ENCODE measurements around the gene MT1X. TPM values are rescaled to one million over a fixed set of nuclear protein-coding genes. Genes with fewer than 3 reads are reported as not detected.

MT1X gene
- total RNA-seq, 1 experiment from 2014 or later, result 200 TPM

DNA sequence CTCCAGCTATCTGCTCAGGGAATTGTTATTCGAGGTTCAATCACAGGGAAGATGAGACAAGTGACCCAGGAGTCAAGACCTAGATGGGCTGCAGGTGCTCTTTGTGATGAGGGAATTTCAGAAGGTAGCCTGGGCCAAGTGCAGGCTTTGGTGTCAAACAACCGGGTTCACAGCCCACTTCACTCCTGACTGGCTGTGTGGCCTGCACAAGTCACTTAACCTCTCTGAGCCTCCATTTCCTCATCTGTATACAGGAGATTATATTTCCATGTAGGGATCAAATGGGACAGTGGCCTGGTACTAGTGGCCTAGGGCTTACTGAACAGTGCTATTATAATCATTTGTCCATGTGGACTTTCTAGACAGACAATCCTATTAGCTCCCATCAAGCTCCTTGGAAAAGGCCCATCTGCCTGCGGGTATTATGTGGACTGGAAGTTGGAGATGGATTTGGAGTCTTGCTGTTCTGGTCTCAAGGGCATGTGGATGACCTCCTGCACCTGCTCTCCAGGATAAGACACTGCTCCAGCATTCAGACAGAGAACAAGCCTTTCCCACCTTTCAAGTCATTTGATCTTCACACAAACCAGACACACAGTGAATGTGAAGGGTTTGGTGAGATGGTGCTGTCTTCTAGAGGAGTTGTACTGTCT, 3.1 kb upstream of the MT1X start:
- no peak for DNase-seq (ENCODE audit: low read depth)

DNA sequence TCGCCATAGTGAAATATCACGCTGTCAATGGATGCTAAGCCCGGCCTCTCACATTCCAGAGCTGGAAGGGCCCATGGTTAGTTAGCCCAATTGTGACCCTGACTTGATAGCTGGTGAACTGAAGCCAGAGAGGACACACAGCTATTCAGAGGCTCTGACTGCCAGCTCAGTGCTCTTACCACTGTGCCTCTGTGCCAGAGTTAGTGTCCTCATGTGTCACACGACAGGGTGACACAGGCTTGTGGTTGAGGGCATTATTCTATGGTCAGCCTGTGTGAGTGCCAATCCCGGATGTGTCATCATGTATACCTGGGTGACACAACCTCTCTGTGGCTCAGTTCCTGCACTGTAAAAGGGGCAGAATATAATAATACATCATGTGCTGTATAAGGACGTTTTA, 2.5 kb upstream of the MT1X start:
- DNase-seq (ENCODE audit: low read depth), result peak; percentile 67

DNA sequence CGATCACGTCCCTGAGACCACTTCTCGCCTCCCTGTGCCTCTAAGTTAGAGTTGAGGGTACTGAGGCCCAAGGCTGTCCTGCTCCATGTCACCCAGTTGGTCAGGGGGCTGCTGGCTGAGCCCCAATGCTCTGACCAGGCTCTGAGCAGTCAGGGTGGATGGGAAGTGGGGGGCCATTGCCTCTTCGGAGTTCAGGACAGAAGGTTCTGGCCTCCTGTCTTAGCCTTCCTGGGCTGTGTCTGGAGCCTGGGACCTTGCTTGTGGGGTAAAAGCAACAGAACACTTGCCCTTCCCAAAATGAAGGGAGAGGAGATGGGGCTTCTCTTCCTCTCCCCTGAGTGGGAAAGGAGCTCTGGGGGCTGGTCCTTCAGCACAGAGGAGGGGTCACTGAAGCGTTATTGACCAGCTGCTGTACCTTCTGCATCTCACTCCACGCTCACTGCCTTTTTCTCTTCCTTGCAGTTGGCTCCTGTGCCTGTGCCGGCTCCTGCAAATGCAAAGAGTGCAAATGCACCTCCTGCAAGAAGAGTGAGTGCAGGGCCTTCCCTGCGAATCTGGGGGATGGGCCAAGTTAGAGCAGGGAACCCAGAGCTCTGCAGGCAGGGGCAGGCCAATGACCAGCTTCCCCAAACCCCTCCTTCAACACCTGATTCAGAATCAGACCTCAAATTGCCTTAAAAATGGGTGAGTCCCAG, 580 bp downstream of the MT1X start:
- DNase-seq (ENCODE audit: low read depth), result peak; percentile 7

DNA sequence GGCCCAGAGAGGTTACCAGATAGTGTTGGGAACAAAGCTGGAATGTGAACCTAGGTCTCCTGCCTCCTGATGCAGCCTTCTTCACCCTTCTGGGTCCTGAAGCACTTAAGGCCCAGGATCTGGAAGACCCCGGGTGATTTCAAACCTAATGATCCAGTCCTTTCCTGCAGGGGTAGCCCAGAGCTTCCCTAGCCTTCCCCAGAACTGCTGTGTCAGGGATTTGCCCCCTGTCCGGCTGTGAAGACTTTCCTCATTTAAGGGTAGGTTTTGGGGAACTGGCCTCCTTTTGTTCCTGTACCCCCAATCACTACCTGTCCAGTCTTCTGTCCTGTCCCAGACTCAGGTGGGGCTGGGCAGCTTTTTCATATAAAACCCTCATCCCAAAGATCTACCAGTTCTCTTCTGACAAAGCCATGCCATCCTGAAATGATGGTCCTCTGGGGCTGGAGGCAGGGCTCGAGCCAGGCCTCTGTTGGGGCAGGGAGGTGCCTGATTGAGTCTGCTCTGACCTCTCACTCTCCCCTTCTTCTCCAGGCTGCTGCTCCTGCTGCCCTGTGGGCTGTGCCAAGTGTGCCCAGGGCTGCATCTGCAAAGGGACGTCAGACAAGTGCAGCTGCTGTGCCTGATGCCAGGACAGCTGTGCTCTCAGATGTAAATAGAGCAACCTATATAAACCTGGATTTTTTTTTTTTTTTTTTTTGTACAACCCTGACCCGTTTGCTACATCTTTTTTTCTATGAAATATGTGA, 1.3 kb downstream of the MT1X start:
- no peak for DNase-seq (ENCODE audit: low read depth)

DNA sequence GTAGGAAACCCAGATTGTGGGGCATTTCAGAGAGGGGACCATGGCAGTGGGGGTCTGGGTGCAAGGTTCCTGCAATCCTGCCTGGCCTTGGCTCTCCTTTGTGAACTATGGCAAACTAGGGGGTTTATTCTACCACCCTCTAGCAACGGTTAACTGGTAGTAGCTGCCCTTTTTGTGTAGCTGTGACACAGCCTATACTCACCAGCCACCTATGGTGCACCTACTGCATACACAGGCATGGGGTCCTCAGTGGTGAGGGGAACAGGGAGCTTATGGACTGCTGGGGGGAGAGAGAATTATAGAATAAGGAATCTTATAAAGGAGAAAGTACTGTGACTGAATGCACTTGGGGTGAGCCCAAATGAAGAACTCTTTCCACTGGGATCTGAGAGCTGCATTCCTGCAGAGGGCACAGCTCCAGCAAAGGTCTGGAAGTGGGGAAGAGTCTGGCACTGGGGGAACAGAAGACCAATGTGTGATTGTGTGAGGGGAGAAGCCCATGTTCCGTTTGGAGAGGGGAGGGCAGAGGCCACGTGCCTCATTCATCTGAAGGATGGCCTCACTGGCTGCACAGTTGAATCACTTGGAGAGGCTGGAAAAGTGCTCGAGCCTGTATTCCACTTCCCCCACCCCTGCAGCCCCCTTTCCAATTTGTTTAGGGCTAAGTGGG, 2.1 kb downstream of the MT1X start:
- DNase-seq (ENCODE audit: low read depth), result no peak

DNA sequence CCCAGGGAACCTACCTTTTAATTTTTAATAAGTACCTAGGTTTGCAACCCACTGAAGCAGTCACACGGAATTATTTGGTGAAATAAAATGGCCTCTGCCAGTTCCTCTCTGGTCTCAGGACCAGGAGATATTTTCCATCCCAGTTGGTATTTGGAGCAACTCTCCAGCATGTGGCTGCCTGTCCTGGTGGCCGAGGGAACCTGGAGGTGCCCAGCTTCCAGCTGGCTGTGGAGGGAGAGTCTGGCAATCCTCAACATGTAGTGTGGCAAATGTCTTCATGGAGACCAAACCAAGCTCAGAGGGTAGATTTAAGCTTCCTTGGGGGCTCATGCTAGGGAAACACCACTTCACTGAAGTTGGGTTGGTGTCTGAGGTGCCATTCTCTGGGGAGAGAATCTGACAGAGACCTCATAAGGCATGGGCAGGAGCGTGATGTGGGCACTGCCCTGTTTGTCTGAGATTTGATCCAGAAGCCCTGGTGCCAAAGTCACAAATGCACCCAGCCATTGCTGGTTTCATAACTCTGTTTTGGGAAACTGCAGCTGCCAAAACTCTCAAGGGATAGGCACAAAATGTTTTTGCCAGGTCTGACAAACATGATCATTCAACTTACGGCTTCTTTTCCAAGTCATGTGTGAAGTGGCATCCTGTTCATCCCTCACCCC, 2.8 kb downstream of the MT1X start:
- no peak for DNase-seq (ENCODE audit: low read depth)

DNA sequence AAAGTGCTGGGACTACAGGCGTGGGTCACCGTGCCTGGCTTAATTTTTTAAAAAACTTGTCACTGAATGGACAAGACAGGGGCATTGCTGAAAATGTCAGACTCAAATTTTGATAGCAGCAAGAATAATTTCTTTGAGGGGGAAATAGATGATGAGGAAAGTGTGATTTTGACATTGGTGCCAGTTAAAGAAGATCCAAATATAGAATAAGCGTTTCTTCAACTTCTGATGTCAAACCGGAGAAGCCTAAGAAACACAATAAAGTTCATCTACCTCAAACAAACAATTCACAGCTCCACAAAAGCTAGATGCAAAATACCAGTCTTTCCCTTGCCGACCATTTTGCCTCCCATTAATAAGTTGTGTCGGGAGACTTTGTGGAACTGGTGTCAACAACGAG, 4.5 kb downstream of the MT1X start:
- no peak for DNase-seq (ENCODE audit: low read depth)

DNA sequence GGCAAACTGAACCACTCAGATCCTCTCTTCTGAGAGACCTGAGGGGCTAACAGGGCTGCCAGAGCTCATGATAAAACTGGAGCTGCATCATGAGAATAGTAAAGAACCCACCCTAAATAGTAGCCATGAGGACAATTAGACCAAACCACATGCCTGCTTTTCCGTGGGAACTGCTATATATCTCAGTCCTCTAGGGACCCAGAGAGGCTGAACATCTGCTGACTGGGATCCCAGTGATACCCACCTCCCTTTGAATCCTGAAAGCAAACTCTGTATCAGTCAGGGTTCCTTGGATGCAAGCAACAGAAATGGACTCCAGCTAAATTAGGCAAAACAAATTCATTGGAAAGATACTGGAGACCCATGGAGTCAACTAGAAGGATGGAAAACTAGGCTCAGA, 6.5 kb downstream of the MT1X start:
- peak; percentile 15 for DNase-seq (ENCODE audit: low read depth)

DNA sequence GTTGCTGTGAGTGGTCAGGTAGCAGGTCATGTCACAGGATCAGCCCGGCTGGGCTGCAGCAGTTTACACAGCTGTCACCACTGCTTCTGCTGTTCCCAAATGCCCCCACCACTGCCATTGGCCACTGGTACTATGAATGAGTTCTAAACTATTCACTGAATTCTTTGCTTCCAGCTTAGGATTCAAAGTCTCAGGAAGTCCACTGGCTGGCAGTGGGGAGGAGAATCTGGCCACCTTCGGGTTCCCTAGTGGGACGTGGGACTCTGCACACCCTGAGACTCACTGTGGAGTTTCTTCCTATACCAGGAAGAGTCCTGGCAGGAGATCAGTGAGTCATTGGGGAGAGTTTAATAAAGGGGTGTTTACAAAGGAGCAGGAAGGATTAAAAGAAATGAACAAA, 6.9 kb downstream of the MT1X start:
- DNase-seq (ENCODE audit: low read depth), result peak; percentile 64

DNA sequence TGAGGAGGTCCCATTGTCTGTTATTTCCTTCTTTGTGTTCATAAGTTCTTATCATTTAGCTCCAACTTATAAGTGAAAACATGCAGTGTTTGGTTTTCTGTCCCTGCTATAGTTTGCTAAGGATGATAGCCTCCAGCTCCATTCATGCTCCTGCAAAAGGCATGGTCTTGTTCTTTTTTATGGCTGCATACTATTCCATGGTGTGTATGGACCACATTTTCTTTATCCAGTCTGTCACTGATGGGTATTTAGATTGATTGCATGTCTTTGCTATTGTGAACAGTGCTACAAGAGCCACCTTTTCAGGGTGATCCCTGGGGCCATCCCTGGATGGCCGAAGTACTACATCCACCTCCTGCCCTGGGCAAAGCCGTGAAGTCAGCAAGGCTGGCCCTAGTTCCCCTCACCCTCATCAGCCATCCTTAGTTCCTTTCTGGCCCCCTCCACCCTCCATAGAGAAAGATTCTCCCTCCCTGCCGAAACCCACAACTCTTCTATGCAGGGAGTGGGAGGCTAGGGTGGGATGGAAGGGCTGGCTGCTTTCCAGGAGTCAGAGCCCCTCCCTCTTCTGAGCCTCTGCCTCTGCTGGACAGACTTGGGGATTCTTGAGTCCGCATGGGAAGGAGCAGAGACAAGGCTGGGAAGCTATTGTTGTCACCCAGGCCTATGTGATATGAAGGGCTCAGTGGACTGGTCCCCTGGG, 8.3 kb downstream of the MT1X start:
- DNase-seq (ENCODE audit: low read depth), result no peak

DNA sequence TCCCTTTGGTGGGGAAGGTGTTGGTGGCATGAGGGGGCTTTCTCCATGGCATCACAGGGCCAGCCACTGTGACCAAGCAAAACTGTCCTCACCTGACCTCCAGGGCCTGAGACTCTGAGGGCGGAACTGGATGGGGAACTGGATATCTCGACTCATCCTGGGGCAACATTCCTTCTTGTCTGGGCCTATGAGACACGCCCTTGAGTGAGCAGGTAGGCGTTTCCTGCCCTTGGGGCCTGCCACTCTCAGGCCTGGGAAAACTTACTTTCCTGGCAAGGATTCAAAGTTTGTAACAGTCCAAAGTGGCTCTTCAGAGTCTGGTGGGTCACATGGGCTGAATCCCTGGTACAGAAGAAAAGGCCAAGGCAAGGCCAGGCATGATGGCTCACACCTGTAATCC, 9.6 kb downstream of the MT1X start:
- peak; percentile 96 for DNase-seq (ENCODE audit: low read depth)

DNA sequence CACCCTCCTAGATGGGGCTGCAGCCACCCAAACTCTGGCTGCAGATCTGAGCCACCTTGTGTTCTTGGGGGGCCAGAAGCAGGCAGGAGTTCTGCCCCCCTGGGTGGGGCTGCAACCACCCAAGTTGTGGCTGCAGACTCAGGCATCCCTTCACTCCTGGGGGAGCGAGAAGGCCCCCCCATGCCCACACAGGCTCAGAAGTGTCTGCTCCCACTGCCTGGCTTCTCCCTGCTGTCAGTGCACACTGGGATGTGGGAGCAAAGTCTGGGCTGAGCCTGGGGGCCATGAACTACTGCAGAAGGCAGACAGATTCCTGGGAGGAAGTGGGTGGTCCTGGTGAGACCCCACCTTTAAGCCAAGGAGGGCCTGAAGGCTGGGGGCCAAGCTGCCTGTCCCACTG, 13.0 kb downstream of the MT1X start:
- no peak for DNase-seq (ENCODE audit: low read depth)

DNA sequence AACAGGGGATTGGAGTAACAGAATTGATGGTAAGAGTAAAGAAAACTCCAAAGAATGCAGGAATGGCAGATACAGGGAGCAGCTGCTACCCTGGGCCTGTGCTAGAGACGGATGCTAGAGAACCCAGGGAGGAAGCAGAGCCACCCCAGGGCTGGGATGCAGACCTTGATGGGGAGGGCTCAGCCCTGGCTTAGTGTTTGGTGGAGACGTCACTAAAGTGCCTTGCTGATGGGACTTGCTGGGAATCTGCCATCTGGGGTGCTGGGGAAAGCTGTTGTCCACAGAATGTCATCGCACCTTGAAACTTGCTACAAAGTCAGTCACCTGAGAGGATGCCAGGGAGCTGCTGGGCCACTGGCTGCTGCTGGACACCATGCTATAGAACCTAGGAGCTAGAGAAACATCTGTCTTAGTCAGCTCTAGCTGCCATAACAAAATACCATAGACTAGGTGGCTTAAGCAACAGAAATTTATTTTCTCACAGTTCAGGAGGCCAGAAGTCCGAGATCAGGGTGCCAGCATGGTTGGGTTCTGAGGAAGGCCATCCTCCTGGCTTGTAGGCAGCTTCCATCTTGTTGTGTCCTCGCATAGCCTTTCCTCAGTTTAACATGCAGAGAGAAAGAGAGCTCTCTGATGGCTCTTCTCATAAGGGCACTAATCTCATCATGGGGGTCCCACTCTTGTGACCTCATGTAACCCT, 15.3 kb downstream of the MT1X start:
- DNase-seq (ENCODE audit: low read depth), result no peak

DNA sequence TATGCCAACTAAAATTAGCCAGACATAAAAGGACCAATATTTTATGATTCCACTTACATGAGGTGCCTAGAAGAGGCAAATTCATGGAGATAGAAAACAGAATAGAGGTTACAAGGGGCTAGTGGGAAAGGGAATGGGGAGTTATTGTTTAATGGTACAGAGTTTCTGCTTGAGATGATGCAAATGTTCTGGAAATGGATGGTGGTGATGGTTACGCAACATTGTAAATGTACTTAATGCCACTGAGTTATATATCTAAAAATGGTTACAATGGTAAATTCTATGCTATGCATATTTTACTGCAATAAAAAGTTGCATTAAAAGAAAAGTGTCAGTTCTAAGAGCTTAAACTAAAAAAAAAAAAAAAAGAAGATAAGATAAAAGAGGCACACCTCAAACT, 17.9 kb downstream of the MT1X start:
- no peak for DNase-seq (ENCODE audit: low read depth)

DNA sequence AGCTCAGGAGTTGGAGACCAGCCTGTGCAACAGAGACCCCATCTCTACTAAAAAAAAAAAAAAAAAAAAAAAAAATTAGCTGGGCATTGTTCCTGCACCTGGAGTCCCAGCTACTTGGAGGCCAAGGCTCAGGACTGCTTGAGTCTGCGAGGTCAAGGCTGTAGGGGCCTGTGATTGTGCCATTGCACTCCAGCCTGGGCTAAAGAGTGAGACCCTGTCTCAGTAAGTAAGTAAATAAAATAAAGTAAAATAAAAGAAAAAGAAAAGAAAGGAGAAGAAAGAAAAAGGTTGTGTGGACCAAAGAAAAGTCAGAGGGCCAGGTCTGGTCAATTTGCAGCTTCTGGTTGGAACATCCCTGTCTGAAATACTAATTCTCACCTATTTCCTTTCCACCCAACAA, 18.4 kb downstream of the MT1X start:
- no peak for DNase-seq (ENCODE audit: low read depth)

DNA sequence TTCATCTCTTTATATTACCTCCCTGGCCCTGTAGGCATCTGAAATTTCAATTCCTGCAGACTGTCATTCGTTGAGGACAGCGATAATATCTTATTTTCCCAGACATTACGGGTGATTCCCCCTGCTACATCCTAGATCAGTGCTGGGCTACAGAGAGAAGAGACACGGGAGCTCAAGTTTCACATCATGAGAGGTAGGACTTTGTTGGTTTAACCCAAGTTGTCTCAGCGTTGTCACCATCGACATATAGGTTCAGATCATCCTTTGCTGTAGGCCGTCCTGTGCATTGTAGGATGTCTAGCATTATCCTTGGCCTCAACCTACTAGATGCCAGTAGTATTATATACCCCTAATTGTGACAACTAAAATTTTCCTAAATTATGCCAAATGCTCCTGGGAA, 19.3 kb downstream of the MT1X start:
- DNase-seq (ENCODE audit: low read depth), result no peak

DNA sequence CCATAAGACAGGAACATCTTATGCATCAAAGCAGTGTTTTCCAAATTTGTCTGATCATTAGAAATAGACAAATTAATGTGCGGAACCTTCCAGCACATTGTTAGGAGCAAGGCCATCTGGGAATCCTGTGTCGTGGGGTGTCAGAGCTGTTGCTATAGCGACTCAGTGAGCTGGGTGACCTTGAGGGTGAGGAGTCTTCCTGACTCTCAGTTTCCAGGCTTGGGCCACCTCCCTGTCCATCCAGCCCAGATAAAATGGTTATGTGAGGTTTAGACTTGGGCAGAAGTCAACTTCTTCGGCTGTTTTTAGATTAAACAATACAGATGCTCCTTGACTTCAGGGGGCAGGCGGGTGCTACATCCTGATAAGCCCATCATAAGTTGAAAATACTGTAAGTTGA, 20.6 kb downstream of the MT1X start:
- no peak for DNase-seq (ENCODE audit: low read depth)

DNA sequence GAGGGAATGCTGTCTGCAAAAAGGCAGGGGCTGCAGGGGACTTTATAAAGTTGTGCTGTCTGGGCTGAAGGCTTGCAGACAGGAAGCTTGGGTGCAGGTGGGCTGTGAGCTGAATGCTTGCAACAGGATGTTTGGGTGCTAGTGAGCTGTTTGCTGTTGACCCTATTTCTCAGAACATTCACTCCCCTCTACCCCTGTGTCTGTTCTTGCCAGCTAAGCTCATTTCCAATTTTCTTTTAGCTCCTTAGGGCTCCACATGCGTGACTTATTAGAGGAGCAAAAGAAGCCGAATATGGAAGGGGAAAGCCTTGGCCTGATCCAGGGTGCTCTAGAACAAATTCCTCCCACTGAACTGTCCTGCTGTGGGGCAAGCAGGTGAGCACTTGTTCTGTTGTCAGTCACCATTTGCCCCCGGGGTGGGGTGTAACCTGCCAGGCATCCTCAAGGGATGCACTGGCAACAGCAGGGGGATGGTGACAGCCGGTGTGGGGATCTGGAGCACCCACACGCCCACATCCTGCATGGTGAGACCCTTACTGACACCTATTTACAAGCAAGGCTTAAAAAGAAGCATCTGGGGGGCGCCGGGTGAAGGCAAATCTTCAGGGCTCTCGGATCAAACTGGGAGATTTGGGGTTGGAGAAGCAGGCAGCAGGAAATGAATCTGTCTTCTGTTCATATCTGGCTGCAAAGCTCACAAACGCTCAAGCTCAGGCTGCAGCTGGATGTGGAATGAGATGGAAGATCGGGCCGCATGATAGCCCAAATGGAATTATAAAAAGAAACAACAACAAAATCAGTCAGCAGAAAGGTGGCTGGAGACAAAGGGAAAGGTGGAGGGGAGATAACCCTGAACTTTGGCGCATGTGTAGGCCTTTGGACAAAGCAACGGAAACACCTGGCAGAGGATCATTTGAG, 26.5 kb downstream of the MT1X start:
- no peak for DNase-seq (ENCODE audit: low read depth)

DNA sequence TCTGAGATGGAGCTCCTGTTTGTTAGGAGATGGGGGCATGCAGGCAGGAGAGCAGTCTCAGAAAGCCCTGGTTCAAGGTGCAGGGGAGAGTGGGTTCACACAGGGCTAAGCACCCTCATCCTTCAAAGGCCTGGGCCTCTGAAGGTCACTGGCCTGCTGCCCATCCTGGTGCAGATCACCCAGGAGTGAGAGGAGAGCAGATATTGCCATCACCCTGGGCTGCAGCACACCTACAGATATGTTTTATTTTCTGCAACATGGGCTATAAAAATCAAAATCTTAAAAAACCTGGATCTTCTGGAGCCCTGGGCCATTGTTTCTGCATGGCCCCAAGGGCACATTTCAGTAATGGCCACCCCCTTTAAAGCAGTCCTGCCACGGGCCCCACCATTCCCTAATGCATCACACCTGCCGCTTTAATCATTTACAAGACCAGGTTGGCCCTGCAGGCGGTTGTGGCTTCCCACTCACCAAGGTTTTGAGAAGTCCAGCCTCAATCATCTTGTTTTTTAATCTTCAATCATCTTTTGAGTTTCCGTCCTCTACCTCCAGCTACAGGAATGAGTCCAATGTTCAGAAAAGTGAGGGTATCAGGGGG, 27.3 kb downstream of the MT1X start:
- no peak for DNase-seq (ENCODE audit: low read depth)
